Hematopoietic multipotent progenitor cell treated with erythropoietin and hydrocortisone succinate and interleukin-3 and kit ligand, for 6 days (in vitro differentiated cells): ENCODE measurements around the gene PYGM.

Experiments
- DNase-seq: peaks from one replicate; pipeline ENCODE4 v3.0.0-alpha.2; 2015

The PYGM gene

GRCh38 chr11:64759722-64760719 is at the start of gene PYGM:
Gene PYGM, minus strand, starts transcription at chr11:64759974. Its CDS starts 76 bp downstream, at chr11:64759898.
- DNase-seq, result no peak

- no peak for DNase-seq
These were observed 45.7 kb upstream of the PYGM start for GRCh38 chr11:64805481-64805880.

- DNase-seq, result peak; percentile 39
These were observed 44.8 kb upstream of the PYGM start for GRCh38 chr11:64804346-64805210.

- DNase-seq, result no peak
These were observed 44.1 kb upstream of the PYGM start for GRCh38 chr11:64803846-64804345.

- peak; percentile 90 for DNase-seq
These were observed 43.5 kb upstream of the PYGM start, which contains the start of gene MAP4K2 for GRCh38 chr11:64803158-64803845. Gene MAP4K2, minus strand, starts transcription at chr11:64803214. Its CDS starts 65 bp downstream, at chr11:64803149.

GRCh38 chr11:64802370-64803157 is 42.8 kb upstream of the PYGM start:
- peak; percentile 30 for DNase-seq

- no peak for DNase-seq
These were observed 42.0 kb upstream of the PYGM start for GRCh38 chr11:64801561-64802369.

- DNase-seq, result no peak
These were observed 41.3 kb upstream of the PYGM start for GRCh38 chr11:64801158-64801464.

- no peak for DNase-seq
These were observed 40.8 kb upstream of the PYGM start for GRCh38 chr11:64800303-64801157.

GRCh38 chr11:64799623-64800302 is 40.0 kb upstream of the PYGM start:
- DNase-seq, result no peak

- DNase-seq, result no peak
These were observed 39.5 kb upstream of the PYGM start for GRCh38 chr11:64799256-64799622.

- no peak for DNase-seq
These were observed 37.2 kb upstream of the PYGM start for GRCh38 chr11:64796757-64797541.

- no peak for DNase-seq
These were observed 36.4 kb upstream of the PYGM start for GRCh38 chr11:64796047-64796756.

- no peak for DNase-seq
These were observed 34.8 kb upstream of the PYGM start for GRCh38 chr11:64794526-64794925.

- DNase-seq, result no peak
These were observed 33.7 kb upstream of the PYGM start for GRCh38 chr11:64793271-64794160.

- DNase-seq, result no peak
These were observed 32.7 kb upstream of the PYGM start for GRCh38 chr11:64792482-64792881.

- no peak for DNase-seq
These were observed 32.1 kb upstream of the PYGM start for GRCh38 chr11:64791781-64792291.
